Esophagus squamous epithelium (tissue), 4 donors: ENCODE measurements around the gene RNF220.

Source experiments
- CTCF ChIP-seq, 6 experiments: fragments of 450-650 bp in 4 of 6; fragments of 200-600 bp in 2 of 6; sonication (generic) in 2 of 6; IDR thresholded peaks; one replicate each; pipeline ENCODE4 v1.5.1; 2016 to 2019; ENCODE audit warnings: antibody characterized with exemption in 6 of 6, mild to moderate bottlenecking in 4 of 6, moderate library complexity in 4 of 6
- POLR2A ChIP-seq, 4 donors: fragments of 450-650 bp; IDR thresholded peaks; one replicate each; pipeline ENCODE4 v1.6.1; 2017; ENCODE audit warnings: antibody characterized with exemption in 4 of 4, mild to moderate bottlenecking in 4 of 4, moderate library complexity in 3 of 4

- no peak for TF ChIP-seq CTCF (IDR thresholded peaks at IDR 0.05)
- TF ChIP-seq POLR2A (IDR thresholded peaks at IDR 0.05) = no peak
These were observed 7.5 kb downstream of the RNF220 start for GRCh38 chr1:44412601-44413000.
